H1 (cell line): ENCODE data around the gene MXRA8.

Experiments used
- BACH1 ChIP-seq: IDR thresholded peaks from 2 replicates; pipeline ENCODE4 v1.6.1; 2012; ENCODE audit warnings: low read length, improper control_type of control experiment
- BCL11A ChIP-seq, 2 experiments: IDR thresholded peaks; one replicate each; pipeline ENCODE4 v1.6.1; 2011; ENCODE audit warnings: low read depth in 2 of 2, low read length in 2 of 2, mild to moderate bottlenecking in 2 of 2
- CHD2 ChIP-seq: IDR thresholded peaks from 2 replicates; pipeline ENCODE4 v1.6.1; 2012; ENCODE audit warnings: low read length, improper control_type of control experiment
- EZH2 ChIP-seq: fragments of 200-600 bp; sonication (generic); IDR thresholded peaks from 2 replicates; pipeline ENCODE4 v1.7.1; 2012; ENCODE audit warnings: low read depth, mild to moderate bottlenecking, moderate library complexity, low read length, inconsistent platforms; ENCODE audit not compliant: severe bottlenecking
- MAFK ChIP-seq: IDR thresholded peaks from 2 replicates; pipeline ENCODE4 v1.6.1; 2012; ENCODE audit warnings: low read depth, mild to moderate bottlenecking, improper control_type of control experiment, low read length
- NRF1 ChIP-seq: IDR thresholded peaks from 2 replicates; pipeline ENCODE4 v1.6.1; 2011; ENCODE audit warnings: mild to moderate bottlenecking, low read depth, low read length, improper control_type of control experiment
- POLR2A ChIP-seq, 2 experiments: IDR thresholded peaks; 1 replicate in 1 of 2; 2 replicates in 1 of 2; pipeline ENCODE4 v1.6.1; 2011; ENCODE audit warnings: low read depth in 2 of 2, low read length in 2 of 2, mild to moderate bottlenecking in 2 of 2; ENCODE audit errors: control extremely low read depth in 1 of 2
- TAF1 ChIP-seq: IDR thresholded peaks from 2 replicates; pipeline ENCODE4 v1.6.1; 2011; ENCODE audit warnings: mild to moderate bottlenecking, low read depth, low read length
- TCF12 ChIP-seq: IDR thresholded peaks from 2 replicates; pipeline ENCODE4 v1.6.1; 2011; ENCODE audit warnings: low read depth, mild to moderate bottlenecking, low read length
- TEAD4 ChIP-seq: IDR thresholded peaks from 2 replicates; pipeline ENCODE4 v1.6.1; 2012; ENCODE audit warnings: low read depth, low read length, inconsistent platforms, mixed read lengths
- TF ChIP-seq, protein P1 (sequence below), 3 experiments: IDR thresholded peaks; 1 replicate in 2 of 3; 2 replicates in 1 of 3; pipeline versions ENCODE4 v1.5.1 to v1.6.1; 2011; ENCODE audit warnings: low read length in 3 of 3, mild to moderate bottlenecking in 3 of 3, inconsistent platforms in 2 of 3, low read depth in 1 of 3, moderate library complexity in 1 of 3; ENCODE audit not compliant: insufficient read depth in 1 of 3; ENCODE audit errors: control extremely low read depth in 1 of 3
- TF ChIP-seq, protein P2 (sequence below): IDR thresholded peaks from 2 replicates; pipeline ENCODE4 v1.6.1; 2011; ENCODE audit warnings: low read length, improper control_type of control experiment

DNA sequence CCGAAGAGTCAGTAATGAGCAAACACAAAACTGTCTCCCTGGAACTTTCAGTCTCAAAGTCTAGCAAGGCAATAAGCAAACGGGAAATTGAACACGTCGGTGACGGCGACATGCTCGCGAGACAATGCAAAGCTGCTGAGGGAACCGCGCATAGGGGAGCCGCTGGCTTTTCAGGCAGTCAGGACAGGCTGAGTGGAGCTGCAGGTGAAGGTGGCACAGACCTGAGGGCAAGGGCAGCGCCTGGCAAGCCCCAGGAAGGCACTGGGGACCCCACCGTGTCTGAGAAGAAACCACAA lies 38.8 kb downstream of the MXRA8 start:
- TF ChIP-seq, protein P1, sequence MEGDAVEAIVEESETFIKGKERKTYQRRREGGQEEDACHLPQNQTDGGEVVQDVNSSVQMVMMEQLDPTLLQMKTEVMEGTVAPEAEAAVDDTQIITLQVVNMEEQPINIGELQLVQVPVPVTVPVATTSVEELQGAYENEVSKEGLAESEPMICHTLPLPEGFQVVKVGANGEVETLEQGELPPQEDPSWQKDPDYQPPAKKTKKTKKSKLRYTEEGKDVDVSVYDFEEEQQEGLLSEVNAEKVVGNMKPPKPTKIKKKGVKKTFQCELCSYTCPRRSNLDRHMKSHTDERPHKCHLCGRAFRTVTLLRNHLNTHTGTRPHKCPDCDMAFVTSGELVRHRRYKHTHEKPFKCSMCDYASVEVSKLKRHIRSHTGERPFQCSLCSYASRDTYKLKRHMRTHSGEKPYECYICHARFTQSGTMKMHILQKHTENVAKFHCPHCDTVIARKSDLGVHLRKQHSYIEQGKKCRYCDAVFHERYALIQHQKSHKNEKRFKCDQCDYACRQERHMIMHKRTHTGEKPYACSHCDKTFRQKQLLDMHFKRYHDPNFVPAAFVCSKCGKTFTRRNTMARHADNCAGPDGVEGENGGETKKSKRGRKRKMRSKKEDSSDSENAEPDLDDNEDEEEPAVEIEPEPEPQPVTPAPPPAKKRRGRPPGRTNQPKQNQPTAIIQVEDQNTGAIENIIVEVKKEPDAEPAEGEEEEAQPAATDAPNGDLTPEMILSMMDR (IDR thresholded peaks at IDR 0.05; ENCODE audit: control extremely low read depth in 1 of 3, insufficient read depth in 1 of 3, low read depth in 1 of 3, low read length in 3 of 3): no peak
- TF ChIP-seq POLR2A (IDR thresholded peaks at IDR 0.05; ENCODE audit: control extremely low read depth in 1 of 2, low read depth in 2 of 2, low read length in 2 of 2) (no peak), TCF12 (no peak), EZH2 (no peak), TEAD4 (no peak), BACH1 (no peak), NRF1 (no peak), BCL11A (IDR thresholded peaks at IDR 0.05; ENCODE audit: low read depth in 2 of 2, low read length in 2 of 2) (no peak), MAFK (no peak), TAF1 (no peak), CHD2 (no peak)
- TF ChIP-seq, protein P2, sequence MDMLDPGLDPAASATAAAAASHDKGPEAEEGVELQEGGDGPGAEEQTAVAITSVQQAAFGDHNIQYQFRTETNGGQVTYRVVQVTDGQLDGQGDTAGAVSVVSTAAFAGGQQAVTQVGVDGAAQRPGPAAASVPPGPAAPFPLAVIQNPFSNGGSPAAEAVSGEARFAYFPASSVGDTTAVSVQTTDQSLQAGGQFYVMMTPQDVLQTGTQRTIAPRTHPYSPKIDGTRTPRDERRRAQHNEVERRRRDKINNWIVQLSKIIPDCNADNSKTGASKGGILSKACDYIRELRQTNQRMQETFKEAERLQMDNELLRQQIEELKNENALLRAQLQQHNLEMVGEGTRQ: no peak
